ENCODE results near the gene SLC30A2.

Gene SLC30A2

GRCh38 chr1:26023826-26024225 lies 22.1 kb downstream of the SLC30A2 start:
- no peak overlapping the region for H3K4me3 ChIP-seq (ENCODE audit: low read depth, low read length)
- DNase-seq (ENCODE audit: low read depth): no peak
- no peak for TF ChIP-seq CTCF (conservative IDR thresholded peaks at IDR 0.05; ENCODE audit: low read depth, low read length)

- TF ChIP-seq CTCF (conservative IDR thresholded peaks at IDR 0.05; ENCODE audit: low read depth, low read length): no peak
- no peak overlapping the region for H3K4me3 ChIP-seq (ENCODE audit: low read depth, low read length)
- DNase-seq (ENCODE audit: low read depth): no peak
These were observed 22.9 kb downstream of the SLC30A2 start for GRCh38 chr1:26023009-26023408.

- H3K4me3 ChIP-seq (ENCODE audit: low read depth, low read length): no peak overlapping the region
- TF ChIP-seq CTCF (conservative IDR thresholded peaks at IDR 0.05; ENCODE audit: low read depth, low read length): no peak
- DNase-seq (ENCODE audit: low read depth): no peak
These were observed 23.5 kb downstream of the SLC30A2 start for GRCh38 chr1:26022404-26022779.

- TF ChIP-seq CTCF (conservative IDR thresholded peaks at IDR 0.05; ENCODE audit: low read depth, low read length): no peak
- H3K4me3 ChIP-seq (ENCODE audit: low read depth, low read length): peak within 1 kb of the TSS; percentile 63
- peak; percentile 74 for DNase-seq (ENCODE audit: low read depth)
These were observed 24.1 kb downstream of the SLC30A2 start, which contains the start of gene EXTL1 for GRCh38 chr1:26021647-26022403. TSS of gene EXTL1 (plus strand) at chr1:26021775. CDS start at chr1:26022647, 872 bp downstream.

- no peak overlapping the region for H3K4me3 ChIP-seq (ENCODE audit: low read depth, low read length)
- no peak for DNase-seq (ENCODE audit: low read depth)
- no peak for TF ChIP-seq CTCF (conservative IDR thresholded peaks at IDR 0.05; ENCODE audit: low read depth, low read length)
These were observed 24.8 kb downstream of the SLC30A2 start for GRCh38 chr1:26020941-26021646.

GRCh38 chr1:26020330-26020768 lies 25.6 kb downstream of the SLC30A2 start:
- peak; percentile 55 for DNase-seq (ENCODE audit: low read depth)
- no peak for TF ChIP-seq CTCF (conservative IDR thresholded peaks at IDR 0.05; ENCODE audit: low read depth, low read length)
- no peak overlapping the region for H3K4me3 ChIP-seq (ENCODE audit: low read depth, low read length)
